Smooth muscle cell of the brain vasculature (primary cell): ENCODE data around the gene ABCB8.
"Not testable (repeated sequence)": the region's sequence is repeated elsewhere in the genome, so short reads cannot be mapped to it uniquely, and the experiment has no call there.

ENCODE experiments used
- DNase-seq: peaks from one replicate; pipeline ENCODE4 v3.0.0-alpha.2; 2012; ENCODE audit warnings: low read depth, low spot score

The ABCB8 gene

GRCh38 chr7:150998341-150998740, 29.9 kb upstream of the ABCB8 start:
- DNase-seq: no peak

DNA sequence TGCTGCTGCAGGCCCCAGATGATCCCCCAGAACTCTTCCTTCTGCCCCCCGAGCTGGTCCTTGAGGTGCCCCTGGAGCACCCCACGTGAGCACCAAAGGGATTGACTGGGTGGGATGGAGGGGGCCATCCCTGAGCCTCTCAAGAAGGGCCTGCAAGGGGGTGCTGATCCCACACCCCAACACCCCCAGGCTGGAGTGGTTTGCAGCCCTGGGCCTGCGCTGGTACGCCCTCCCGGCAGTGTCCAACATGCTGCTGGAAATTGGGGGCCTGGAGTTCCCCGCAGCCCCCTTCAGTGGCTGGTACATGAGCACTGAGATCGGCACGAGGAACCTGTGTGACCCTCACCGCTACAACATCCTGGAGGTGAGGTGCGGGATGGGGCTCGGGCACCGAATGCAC, 29.2 kb upstream of the ABCB8 start:
- DNase-seq: no peak

DNA sequence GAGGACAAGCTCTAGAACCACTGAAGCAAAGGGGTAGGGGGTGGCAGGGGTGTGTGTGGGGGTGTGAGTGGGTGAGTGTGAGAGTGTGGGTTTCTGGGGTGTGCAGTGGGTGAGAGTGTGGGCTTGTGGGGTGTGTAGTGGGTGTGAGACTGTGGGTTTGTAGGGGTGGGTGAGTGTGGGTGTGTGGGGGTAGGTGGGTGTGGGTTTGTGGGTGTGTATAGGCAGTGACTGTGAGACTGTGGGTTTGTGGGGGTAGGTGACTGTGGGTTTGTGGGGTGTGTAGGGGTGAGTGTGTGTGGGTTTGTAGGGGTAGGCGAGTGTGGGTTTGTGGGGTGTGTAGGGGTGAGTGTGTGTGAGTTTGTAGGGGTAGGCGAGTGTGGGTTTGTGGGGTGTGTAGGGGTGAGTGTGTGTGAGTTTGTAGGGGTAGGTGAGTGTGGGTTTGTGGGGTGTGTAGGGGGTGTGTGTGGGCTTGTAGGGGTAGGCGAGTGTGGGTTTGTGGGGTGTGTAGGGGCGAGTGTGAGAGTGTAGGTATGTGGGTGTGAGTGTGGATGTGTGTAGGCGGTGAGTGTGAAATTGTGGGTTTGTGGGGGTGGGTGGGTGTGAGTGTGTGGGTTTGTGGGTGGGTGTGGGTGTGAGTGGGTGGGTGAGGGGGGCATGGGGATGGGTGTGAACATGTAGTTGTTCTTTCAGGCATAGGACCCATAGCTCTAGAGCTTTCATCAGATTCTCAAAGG, 28.6 kb upstream of the ABCB8 start:
- DNase-seq: no peak

GRCh38 chr7:151000897-151001495, 27.3 kb upstream of the ABCB8 start:
- no peak for DNase-seq

- DNase-seq: no peak
Measured at GRCh38 chr7:151001546-151001945, 26.7 kb upstream of the ABCB8 start.

- no peak for DNase-seq
Measured at GRCh38 chr7:151003572-151003971, 24.7 kb upstream of the ABCB8 start.

- no peak for DNase-seq
Measured at GRCh38 chr7:151005566-151005965, 22.7 kb upstream of the ABCB8 start.

DNA sequence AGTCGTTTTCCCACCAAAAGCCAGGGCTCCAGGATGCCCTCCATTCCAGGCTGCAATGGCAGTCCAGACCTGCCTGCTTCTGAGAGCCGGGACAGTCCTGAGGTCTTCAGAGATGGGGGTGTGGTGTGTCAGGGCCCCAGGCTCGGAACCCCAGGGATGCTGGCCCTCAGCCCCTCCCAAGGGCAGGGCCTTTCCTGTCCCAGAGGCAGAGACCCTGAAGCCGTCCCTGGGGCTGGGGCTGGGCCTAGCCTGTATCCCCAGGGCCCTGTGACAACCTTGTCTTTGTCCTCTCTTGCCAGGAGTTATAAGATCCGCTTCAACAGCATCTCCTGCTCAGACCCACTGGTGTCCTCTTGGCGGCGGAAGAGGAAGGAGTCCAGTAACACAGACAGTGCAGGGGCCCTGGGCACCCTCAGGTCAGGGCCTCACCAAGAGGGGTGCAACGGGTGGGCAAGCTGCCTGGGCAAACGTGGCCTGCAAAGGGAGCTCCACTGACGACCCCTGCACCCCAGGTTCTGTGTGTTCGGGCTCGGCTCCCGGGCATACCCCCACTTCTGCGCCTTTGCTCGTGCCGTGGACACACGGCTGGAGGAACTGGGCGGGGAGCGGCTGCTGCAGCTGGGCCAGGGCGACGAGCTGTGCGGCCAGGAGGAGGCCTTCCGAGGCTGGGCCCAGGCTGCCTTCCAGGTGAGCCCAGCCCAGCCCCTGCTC, 21.5 kb upstream of the ABCB8 start:
- no peak for DNase-seq

DNA sequence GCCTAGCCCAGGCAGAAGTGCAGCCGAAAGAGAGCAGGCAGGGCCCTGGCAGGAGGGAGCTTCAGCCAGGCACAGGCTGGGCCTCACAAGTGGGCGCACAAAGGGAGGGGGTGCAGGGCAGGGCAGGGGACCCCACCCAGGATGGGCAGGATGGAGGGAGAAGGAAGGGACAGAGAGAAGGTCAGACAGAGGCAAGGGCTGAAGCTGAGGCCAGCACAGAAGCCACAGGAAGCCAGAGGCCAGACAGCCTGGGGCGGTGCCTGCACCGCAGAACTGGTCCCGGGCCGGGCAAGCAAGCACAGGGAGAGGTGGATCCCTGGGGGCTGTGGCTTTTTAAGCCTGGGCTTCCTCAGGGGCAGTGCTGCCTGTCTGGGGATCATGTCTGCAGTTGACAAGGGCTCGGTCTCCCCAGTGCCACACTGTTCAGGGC, 20.8 kb upstream of the ABCB8 start:
- no peak for DNase-seq

- no peak for DNase-seq
Measured at GRCh38 chr7:151008143-151008510, 20.1 kb upstream of the ABCB8 start.

DNA sequence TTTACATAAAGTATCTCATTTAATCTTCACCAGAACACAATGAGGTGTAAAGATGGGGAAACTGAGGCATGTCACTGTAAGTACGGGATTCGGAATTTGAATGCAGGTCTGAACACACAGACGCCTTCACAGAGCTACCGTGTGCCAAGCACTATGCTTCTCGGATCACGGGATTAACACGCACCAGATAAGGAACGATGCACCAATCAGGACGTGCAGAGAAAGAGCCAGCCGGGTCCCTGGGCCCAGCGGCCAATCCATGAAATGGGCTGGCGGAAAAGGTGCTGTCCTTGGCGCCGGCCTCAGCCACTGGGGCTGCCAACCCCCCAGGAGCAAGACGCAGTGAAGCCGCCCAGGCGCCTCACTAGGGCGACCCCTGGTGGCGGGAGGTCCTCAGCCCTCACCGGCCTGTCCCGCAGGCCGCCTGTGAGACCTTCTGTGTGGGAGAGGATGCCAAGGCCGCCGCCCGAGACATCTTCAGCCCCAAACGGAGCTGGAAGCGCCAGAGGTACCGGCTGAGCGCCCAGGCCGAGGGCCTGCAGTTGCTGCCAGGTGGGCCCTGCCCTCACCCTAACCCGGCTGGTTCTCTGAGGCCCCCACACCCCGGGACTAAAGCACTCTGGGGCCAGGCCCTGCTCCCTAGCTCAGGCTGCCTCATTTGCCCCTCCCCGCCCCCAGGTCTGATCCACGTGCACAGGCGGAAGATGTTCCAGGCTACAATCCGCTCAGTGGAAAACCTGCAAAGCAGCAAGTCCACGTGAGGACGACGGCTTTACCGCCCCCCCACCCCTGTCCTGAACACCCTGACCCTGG, 19.5 kb upstream of the ABCB8 start:
- no peak for DNase-seq

DNA sequence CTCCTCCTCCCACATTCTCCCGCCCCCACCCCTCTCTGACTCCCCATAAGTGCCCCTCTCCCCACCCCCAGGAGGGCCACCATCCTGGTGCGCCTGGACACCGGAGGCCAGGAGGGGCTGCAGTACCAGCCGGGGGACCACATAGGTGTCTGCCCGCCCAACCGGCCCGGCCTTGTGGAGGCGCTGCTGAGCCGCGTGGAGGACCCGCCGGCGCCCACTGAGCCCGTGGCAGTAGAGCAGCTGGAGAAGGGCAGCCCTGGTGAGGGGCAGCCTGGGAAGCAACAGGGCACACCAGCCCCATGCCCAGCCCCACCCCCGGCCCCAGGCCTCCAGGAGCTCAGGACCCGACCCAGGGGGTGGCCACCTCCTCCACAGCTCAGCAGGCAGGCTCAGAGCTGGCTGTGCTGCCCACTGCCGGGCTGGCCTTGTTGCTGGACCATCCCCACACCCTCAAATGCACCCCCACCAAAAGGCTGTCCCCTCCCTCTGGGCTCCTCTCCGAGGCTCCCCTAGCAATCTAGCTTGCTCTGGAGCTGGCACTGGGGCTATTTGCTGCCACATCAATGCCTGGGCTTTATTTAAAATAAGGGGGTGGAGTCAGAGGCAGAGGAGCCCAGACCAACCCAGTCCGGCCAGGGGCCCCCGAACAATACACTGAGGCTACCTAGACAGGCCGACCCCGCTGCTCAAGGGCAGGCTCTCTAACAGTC, 18.8 kb upstream of the ABCB8 start:
- DNase-seq: no peak

- DNase-seq: no peak
Measured at GRCh38 chr7:151010037-151010306, 18.3 kb upstream of the ABCB8 start.

DNA sequence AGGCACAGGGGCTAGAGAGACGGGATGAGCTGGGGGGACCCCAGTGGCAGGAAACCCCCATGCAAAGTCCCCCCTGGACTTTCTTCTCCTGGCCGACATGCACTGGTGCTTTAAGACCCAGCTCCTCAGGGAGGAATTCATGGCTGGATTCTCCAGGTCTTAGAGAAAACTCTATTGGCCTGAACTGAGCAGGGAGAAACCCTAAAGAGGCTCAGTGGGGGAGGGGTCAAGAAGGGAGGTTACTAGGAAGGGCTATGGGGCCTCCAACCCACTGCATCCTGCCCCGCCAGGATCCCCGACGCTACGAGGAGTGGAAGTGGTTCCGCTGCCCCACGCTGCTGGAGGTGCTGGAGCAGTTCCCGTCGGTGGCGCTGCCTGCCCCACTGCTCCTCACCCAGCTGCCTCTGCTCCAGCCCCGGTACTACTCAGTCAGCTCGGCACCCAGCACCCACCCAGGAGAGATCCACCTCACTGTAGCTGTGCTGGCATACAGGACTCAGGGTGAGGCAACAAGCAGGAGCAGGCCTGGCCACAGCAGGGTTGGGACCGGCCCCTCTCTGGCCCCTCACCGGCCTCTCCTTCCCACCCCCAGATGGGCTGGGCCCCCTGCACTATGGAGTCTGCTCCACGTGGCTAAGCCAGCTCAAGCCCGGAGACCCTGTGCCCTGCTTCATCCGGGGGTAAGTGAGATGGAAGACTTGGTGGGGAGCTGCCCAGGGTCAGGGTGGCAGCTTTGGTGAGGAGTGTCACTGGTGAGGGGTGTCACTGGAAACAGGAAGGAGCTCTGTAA, 17.7 kb upstream of the ABCB8 start:
- DNase-seq: no peak

GRCh38 chr7:151011097-151011409, 17.2 kb upstream of the ABCB8 start:
- no peak for DNase-seq

GRCh38 chr7:151011616-151012015, 16.6 kb upstream of the ABCB8 start:
- DNase-seq: not testable (repeated sequence)

DNA sequence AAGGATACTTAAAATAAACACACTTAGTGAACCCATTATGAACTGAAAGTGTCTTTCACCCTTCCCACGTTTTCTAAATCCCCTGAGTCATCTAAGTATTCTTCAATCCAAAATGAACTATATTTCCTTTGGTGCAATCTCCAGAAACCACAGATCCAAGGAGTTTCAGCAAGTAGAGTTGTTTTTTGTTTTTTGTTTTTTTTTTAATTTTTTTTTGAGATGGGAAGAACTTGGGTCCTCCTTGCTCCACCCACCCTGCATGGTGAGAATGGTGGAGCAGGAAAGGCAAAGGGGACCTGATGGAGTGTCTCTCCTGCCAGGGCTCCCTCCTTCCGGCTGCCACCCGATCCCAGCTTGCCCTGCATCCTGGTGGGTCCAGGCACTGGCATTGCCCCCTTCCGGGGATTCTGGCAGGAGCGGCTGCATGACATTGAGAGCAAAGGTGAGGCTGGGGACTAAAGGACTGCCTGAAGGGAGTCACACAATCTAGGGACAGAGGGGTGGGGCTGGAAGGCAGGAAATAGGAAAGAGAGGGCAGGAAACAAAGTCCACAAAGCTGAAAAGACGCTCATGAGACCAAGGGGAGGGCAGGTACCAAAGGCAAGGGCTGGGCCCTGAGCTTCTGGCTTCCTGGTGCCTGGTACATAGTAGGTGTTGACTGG, 16.1 kb upstream of the ABCB8 start:
- no peak for DNase-seq

DNA sequence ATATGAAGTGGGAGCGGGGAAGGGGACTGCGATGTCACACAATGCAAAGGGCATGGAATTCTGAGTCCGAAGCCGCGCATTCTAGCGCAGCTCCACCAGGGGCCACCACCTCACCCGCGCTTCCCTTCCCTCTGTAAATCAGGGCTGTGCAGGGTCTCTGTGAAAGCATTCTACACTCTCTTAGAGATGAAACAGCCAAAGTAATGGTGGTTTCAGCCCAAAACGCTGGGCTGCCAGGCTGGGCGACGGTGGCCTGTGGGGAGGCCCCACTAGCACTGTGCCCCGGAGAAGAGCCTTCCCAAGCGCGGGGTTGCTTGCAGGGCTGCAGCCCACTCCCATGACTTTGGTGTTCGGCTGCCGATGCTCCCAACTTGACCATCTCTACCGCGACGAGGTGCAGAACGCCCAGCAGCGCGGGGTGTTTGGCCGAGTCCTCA, 15.3 kb upstream of the ABCB8 start:
- no peak for DNase-seq

- DNase-seq: no peak
Measured at GRCh38 chr7:151013356-151013732, 14.9 kb upstream of the ABCB8 start.

GRCh38 chr7:151013733-151014497, 14.3 kb upstream of the ABCB8 start:
- DNase-seq: no peak
